ENCODE results near the gene ALLC.

The ALLC gene

GRCh38 chr2:3703757-3704355, 45.9 kb downstream of the ALLC start:
- TF ChIP-seq CTCF (IDR thresholded peaks at IDR 0.05; ENCODE audit: low read depth, low read length) = no peak
- no peak overlapping the region for H3K4me3 ChIP-seq (ENCODE audit: low read depth, low read length)

GRCh38 chr2:3704692-3705091, 46.7 kb downstream of the ALLC start:
- no peak overlapping the region for H3K4me3 ChIP-seq (ENCODE audit: low read depth, low read length)
- TF ChIP-seq CTCF (IDR thresholded peaks at IDR 0.05; ENCODE audit: low read depth, low read length) = no peak

- H3K4me3 ChIP-seq (ENCODE audit: low read depth, low read length) = no peak overlapping the region
- TF ChIP-seq CTCF (IDR thresholded peaks at IDR 0.05; ENCODE audit: low read depth, low read length) = no peak
These were observed 47.8 kb downstream of the ALLC start for GRCh38 chr2:3705782-3706181.

GRCh38 chr2:3706892-3707291, 48.9 kb downstream of the ALLC start:
- no peak overlapping the region for H3K4me3 ChIP-seq (ENCODE audit: low read depth, low read length)
- TF ChIP-seq CTCF (IDR thresholded peaks at IDR 0.05; ENCODE audit: low read depth, low read length) = no peak

DNA sequence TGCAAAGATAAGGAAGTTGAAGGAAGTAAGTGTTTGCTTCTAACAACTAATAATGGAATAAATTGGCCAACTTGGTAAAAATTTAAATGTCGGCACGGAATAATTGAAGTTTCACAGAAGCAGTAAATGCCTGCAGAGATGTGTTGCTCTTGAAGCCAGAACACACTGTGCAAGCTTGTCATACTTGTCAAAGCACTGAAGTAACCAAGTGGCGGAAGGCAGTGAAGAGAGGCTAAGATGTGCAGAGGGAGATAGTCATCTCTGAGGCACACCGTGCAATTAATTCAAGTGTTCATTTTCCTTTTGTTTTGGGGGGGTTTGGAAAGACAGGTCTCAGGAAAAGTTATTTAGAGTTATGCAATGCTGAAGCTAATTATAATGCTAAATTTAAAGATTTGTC, 50.6 kb downstream of the ALLC start:
- TF ChIP-seq CTCF (IDR thresholded peaks at IDR 0.05; ENCODE audit: low read depth, low read length) = no peak
- H3K4me3 ChIP-seq (ENCODE audit: low read depth, low read length) = no peak overlapping the region

DNA sequence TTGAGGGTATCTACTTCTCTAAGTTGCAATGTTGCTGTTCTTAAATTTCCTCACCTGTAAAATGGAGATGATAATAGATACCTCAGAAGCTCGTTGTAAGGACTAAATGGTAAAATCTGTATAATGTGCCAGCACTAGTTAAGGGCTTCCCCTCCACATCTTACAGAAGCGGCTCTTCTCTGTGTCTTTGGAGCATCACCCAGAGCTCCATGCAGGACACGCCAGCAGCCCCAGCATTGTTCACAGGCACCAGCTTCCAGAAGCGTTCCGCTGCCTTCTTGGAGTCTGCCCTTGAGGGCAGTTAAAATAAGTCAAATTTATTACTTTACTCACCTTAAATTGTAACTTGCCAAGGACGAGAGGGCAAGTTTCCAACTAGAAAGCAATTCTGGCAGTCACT, 51.2 kb downstream of the ALLC start:
- no peak overlapping the region for H3K4me3 ChIP-seq (ENCODE audit: low read depth, low read length)
- TF ChIP-seq CTCF (IDR thresholded peaks at IDR 0.05; ENCODE audit: low read depth, low read length) = no peak

DNA sequence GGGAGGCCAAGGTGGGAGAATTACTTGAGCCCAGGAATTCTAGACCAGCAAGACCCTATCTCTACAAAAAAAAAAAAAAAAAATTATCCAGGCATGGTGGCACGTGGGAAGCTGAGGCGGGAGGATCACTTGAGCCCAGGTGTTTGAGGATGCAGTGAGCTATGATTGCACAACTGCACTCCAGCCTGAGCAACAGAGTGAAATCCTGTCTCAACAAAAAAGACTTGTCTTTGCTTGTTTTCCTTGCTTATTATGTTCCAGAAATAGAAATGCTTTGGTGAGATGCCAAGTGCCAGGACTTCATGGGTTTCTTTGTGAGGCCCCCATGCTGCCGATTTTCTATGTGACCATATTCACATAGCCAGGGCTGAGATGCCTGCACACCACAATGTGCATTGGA, 54.4 kb downstream of the ALLC start:
- H3K4me3 ChIP-seq (ENCODE audit: low read depth, low read length) = no peak overlapping the region
- TF ChIP-seq CTCF (IDR thresholded peaks at IDR 0.05; ENCODE audit: low read depth, low read length) = no peak

Measured in WI38 (cell line).